Hippocampal formation (tissue), 2 donors: ENCODE results near the gene ALK.

Experiments used
- DNase-seq, 2 donors: peaks; one replicate each; lab custom pipeline; 2025; lab: John Stamatoyannopoulos, UW

The ALK gene

GRCh38 chr2:29224693-29225551 is 696.5 kb downstream of the ALK start:
- no peak for DNase-seq

GRCh38 chr2:29223851-29224692 is 697.3 kb downstream of the ALK start:
- DNase-seq: peak in 1 of 2 donors; percentile 5

- no peak for DNase-seq
These were observed 698.1 kb downstream of the ALK start for GRCh38 chr2:29223257-29223656.

- DNase-seq: no peak
These were observed 698.8 kb downstream of the ALK start for GRCh38 chr2:29222381-29223179.

GRCh38 chr2:29220506-29221270 is 700.7 kb downstream of the ALK start:
- no peak for DNase-seq

- no peak for DNase-seq
These were observed 702.0 kb downstream of the ALK start for GRCh38 chr2:29219374-29219773.

GRCh38 chr2:29218550-29219125 is 702.7 kb downstream of the ALK start:
- DNase-seq: no peak

- DNase-seq: no peak
These were observed 703.3 kb downstream of the ALK start for GRCh38 chr2:29218071-29218470.

- DNase-seq: no peak
These were observed 704.8 kb downstream of the ALK start for GRCh38 chr2:29216609-29216909.

- DNase-seq: no peak
These were observed 705.4 kb downstream of the ALK start for GRCh38 chr2:29215739-29216608.

GRCh38 chr2:29215073-29215472 is 706.3 kb downstream of the ALK start:
- DNase-seq: no peak

GRCh38 chr2:29213888-29214291 is 707.5 kb downstream of the ALK start:
- DNase-seq: no peak

GRCh38 chr2:29212009-29212408 is 709.4 kb downstream of the ALK start:
- no peak for DNase-seq

- no peak for DNase-seq
These were observed 711.8 kb downstream of the ALK start for GRCh38 chr2:29209551-29209950.

- no peak for DNase-seq
These were observed 713.8 kb downstream of the ALK start for GRCh38 chr2:29207352-29208148.

GRCh38 chr2:29206941-29207340 is 714.4 kb downstream of the ALK start:
- no peak for DNase-seq

- DNase-seq: no peak
These were observed 718.4 kb downstream of the ALK start for GRCh38 chr2:29202819-29203495.

- no peak for DNase-seq
These were observed 719.4 kb downstream of the ALK start for GRCh38 chr2:29201979-29202378.
